Thyroid gland (tissue), 4 donors: ENCODE data around the gene VPS26B. TPM values are rescaled to one million over a fixed set of nuclear protein-coding genes. Genes with fewer than 3 reads are reported as not detected.
"Not testable (repeated sequence)": the region's sequence is repeated elsewhere in the genome, so short reads cannot be mapped to it uniquely, and the experiment has no call there.

Experiments
- DNase-seq, 2 donors: peaks; one replicate each; pipeline ENCODE4 v3.0.0-alpha.2; 2019
- H3K27ac ChIP-seq, 3 donors: fragments of 200-600 bp; sonication (generic); 1 replicate in 2 of 3; 2 replicates in 1 of 3; pipeline ENCODE4 v1.5.1; 2016 to 2019; ENCODE audit warnings: mild to moderate bottlenecking in 1 of 3, moderate library complexity in 1 of 3
- H3K27me3 ChIP-seq: fragments of 200-600 bp; sonication (generic); one replicate; pipeline ENCODE4 v1.5.1; 2019
- H3K36me3 ChIP-seq, 2 donors: fragments of 200-600 bp; sonication (generic); one replicate each; pipeline ENCODE4 v1.5.1; 2016 to 2019
- H3K4me1 ChIP-seq, 2 donors: fragments of 200-600 bp; sonication (generic); one replicate each; pipeline ENCODE4 v1.5.1; 2017 to 2019
- H3K4me3 ChIP-seq, 3 donors: fragments of 200-600 bp; sonication (generic); replicated peaks in 1 of 3; 1 replicate in 2 of 3; 2 replicates in 1 of 3; pipeline ENCODE4 v1.5.1; 2016; ENCODE audit warnings: mild to moderate bottlenecking in 1 of 3
- H3K9me3 ChIP-seq: fragments of 200-600 bp; sonication (generic); one replicate; pipeline ENCODE4 v1.5.1; 2017
- POLR2A ChIP-seq, 2 donors: fragments of 450-650 bp; IDR thresholded peaks; one replicate each; pipeline ENCODE4 v1.6.1; 2017; ENCODE audit warnings: antibody characterized with exemption in 2 of 2, mild to moderate bottlenecking in 2 of 2, moderate library complexity in 1 of 2
- WGBS, 2 donors: methylation state at CpG; one replicate each; pipeline ENCODE4 v1.1.5; 2017; 5-methylcytosine and 5-hydroxymethylcytosine counted together
- intact Hi-C: fragments of 100-400 bp; cut with DNase I; formaldehyde crosslinking; loops from one replicate; pipeline ENCODE4 v1.15.1; 2023
- total RNA-seq, 4 donors: library from RNA; depleted of rRNA; stranded (reverse); fragments of >200 nt; gene quantifications; one replicate each; pipeline ENCODE4 v1.2.3, GENCODE V29; 2016
- TF ChIP-seq, protein P1 (sequence below), 6 experiments: fragments of 200-600 bp in 3 of 6; fragments of 450-650 bp in 3 of 6; sonication (generic) in 3 of 6; IDR thresholded peaks; one replicate each; pipeline ENCODE4 v1.5.1; 2016 to 2019; ENCODE audit warnings: antibody characterized with exemption in 6 of 6, mild to moderate bottlenecking in 2 of 6, inconsistent platforms in 1 of 6, moderate library complexity in 1 of 6

VPS26B gene
- total RNA-seq, 4 donors from 2014 or later: 40.8 to 51.3 (median 44.4) TPM

DNA sequence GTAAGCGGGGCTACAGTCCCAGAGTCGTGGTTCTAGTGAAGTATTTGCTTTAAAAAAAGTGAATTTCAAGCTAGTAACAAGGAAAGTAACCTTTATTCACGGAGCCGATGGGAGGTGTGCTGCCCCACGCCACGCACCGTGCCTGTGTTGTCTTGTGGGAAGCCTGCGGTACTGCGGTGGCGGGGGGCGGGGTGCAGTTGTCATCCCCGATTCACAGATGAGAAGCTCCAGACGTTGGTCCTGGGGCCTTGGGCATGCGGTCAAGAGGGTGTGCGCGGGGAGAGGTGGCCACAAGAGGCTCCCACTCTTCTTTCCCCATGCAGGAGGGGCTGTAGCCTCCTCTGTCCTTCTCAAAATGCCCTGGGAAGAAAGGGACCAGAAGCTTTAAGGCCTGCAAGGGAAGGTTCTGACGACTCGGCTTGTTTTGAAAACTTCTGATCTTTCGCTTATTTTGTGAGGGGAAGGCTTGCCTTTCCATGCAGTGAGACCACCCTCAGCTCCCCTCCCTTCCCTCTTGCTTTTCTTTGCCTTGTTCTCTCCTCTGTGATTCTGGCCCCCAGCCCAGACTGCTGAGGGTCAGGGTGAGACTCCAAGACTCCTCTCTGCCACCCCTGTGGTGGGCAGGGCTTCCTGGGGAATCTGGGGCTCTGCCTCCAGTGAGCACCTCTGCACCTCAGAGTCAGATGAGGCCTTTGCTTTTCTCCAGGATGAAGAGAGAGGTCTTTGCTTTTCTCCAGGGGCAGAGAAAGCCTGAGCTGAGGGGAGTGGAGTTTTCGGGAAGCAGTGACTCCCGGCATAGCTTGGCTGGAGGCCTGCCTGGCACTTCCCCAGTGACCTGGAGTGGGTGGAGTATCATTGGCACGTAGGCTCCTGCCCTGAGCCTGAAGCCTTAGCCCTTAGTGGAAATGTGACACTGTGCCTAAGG is 57.9 kb downstream of the VPS26B start:
- Histone ChIP-seq H3K4me3 (no peak overlapping the region), H3K27me3 (no peaks in the 10 kb centered on the region), H3K9me3 (no peaks in the 10 kb centered on the region), H3K27ac (peak overlapping the region in 1 of 3 donors; percentile 63), H3K4me1 (peaks cover 0 to 12% of the 10 kb centered on the region in 2 donors), H3K36me3 (no peaks in the 10 kb centered on the region)
- TF ChIP-seq, protein P1, sequence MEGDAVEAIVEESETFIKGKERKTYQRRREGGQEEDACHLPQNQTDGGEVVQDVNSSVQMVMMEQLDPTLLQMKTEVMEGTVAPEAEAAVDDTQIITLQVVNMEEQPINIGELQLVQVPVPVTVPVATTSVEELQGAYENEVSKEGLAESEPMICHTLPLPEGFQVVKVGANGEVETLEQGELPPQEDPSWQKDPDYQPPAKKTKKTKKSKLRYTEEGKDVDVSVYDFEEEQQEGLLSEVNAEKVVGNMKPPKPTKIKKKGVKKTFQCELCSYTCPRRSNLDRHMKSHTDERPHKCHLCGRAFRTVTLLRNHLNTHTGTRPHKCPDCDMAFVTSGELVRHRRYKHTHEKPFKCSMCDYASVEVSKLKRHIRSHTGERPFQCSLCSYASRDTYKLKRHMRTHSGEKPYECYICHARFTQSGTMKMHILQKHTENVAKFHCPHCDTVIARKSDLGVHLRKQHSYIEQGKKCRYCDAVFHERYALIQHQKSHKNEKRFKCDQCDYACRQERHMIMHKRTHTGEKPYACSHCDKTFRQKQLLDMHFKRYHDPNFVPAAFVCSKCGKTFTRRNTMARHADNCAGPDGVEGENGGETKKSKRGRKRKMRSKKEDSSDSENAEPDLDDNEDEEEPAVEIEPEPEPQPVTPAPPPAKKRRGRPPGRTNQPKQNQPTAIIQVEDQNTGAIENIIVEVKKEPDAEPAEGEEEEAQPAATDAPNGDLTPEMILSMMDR (IDR thresholded peaks at IDR 0.05): no peak
- TF ChIP-seq POLR2A (IDR thresholded peaks at IDR 0.05): no peak
- DNase-seq: peak; percentile 77 to 82
- WGBS, 2 donors: 78 to 83% methylated on average over 21 to 22 of the region's 22 CpGs
- intact Hi-C loops: no loop called here

DNA sequence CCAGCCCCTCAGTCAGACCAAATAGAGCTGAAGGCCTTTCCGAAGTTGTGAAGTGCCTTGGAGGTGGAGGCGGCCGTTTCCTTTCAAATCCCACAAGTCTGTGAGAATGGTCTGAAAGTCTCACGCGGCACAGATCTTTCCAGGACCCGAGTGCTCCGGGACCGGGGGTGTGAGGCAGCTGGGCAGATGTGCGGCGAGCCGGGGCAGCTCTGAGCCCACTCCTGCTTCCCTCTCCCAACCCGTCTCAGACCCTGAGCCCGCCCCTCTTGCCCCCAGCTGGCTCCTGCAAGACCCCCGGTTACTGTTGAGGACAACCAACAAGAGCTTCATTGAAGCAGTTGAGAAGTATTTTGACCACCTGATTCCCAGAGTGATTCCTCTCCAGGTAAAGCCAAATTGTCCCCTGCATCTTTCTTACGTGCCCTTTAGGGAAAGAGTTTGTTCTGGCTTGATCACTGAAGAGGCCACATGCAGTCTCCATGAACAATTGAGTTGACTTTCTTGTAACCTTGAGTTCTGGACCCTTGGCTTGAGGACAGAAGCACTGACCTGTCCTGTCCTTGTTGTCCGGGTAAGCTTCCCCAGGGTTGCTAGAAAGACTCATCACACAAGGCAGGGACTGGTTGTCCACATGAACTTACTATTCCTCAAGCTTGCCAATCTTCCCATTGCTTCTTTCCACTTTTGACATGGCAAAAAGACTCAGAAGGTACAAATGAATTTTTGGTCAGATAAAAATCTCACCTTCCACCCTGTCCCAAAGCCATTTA is 59.2 kb downstream of the VPS26B start:
- H3K4me1 ChIP-seq: peaks cover 0 to 11% of the 10 kb centered on the region in 2 donors
- intact Hi-C loops: no loop called here
- H3K27ac ChIP-seq: no peak overlapping the region
- WGBS, 2 donors: 72 to 80% methylated on average over 14 to 15 of the region's 16 CpGs
- no peaks in the 10 kb centered on the region for H3K36me3 ChIP-seq
- TF ChIP-seq, protein P1 (IDR thresholded peaks at IDR 0.05): no peak
- TF ChIP-seq POLR2A (IDR thresholded peaks at IDR 0.05): no peak
- no peaks in the 10 kb centered on the region for H3K9me3 ChIP-seq
- H3K27me3 ChIP-seq: no peaks in the 10 kb centered on the region
- DNase-seq: no peak
- H3K4me3 ChIP-seq: no peak overlapping the region

DNA sequence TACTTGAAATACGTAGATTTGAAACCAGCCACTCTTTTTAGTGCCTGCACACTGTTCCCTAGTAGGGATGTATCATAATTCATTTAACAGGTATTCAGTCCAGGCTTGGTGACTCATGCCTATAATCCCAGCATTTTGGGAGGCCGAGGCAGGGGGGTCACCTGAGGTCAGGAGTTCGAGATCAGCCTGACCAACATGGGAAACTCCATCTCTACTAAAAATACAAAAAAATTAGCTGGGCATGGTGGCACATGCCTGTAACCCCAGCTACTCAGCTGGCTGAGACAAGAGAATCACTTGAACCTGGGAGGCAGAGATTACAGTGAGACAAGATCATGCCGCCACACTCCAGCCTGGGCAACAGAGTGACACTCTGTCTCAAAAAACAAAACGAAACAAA is 59.9 kb downstream of the VPS26B start:
- H3K27me3 ChIP-seq, H3K9me3 ChIP-seq, H3K4me3 ChIP-seq, DNase-seq, intact Hi-C loops, H3K27ac ChIP-seq, H3K36me3 ChIP-seq: not testable (repeated sequence)
- peaks cover 0 to 11% of the 10 kb centered on the region in 2 donors for H3K4me1 ChIP-seq
- WGBS, 2 donors: 92 to 93% methylated on average over 5 of the region's 5 CpGs

DNA sequence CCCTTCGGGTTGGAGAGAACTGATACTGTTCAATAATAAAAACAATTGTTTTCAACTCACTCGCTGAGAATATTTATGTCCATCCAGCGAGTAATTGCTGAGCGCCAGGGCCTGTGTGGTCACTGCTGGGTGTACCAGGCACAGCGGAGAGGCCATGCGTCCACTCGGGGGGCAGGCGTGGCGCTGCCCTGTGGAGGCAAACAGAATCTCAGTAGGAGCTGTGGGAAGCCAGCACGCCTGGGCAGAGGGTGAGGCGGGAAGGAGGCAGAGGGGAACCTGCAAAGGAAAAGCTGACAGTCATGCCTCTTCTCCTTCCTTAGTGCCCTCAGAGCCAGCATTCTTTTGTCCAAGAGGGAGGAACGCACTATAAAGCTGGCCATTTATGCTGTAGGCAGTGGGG is 63.1 kb downstream of the VPS26B start:
- 90 to 94% methylated on average over 12 of the region's 12 CpGs for WGBS, 2 donors
- no peak for DNase-seq
- Histone ChIP-seq H3K4me1 (peaks cover 0 to 6% of the 10 kb centered on the region in 2 donors), H3K36me3 (no peaks in the 10 kb centered on the region), H3K9me3 (no peaks in the 10 kb centered on the region), H3K27me3 (no peaks in the 10 kb centered on the region), H3K4me3 (no peak overlapping the region), H3K27ac (no peak overlapping the region)
- intact Hi-C loops: no loop called here
- TF ChIP-seq, protein P1 (IDR thresholded peaks at IDR 0.05): no peak
- no peak for TF ChIP-seq POLR2A (IDR thresholded peaks at IDR 0.05)

DNA sequence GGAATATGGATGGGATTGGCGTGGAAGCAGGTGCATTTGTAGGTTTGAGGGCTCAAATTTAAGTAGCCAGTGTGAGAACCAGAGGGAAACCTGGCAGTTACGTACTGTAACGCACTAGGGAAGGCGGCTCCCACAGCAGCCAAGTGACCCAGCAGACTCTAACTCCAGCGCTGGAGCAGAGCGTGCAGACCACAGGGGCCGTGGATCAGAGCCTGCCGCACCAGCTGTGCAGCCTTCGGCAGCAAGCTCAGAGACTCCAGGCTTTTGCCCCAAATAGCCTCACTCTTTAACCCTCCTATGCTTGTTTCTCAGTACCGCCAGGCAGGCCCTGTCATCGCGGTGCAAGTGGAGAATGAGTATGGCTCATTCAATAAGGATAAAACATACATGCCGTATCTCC is 64.0 kb downstream of the VPS26B start:
- no peaks in the 10 kb centered on the region for H3K9me3 ChIP-seq
- no peak overlapping the region for H3K4me3 ChIP-seq
- H3K36me3 ChIP-seq: no peaks in the 10 kb centered on the region
- no peak for TF ChIP-seq POLR2A (IDR thresholded peaks at IDR 0.05)
- TF ChIP-seq, protein P1 (IDR thresholded peaks at IDR 0.05): no peak
- WGBS, 2 donors: 93 to 95% methylated on average over 12 to 13 of the region's 13 CpGs
- no peaks in the 10 kb centered on the region for H3K27me3 ChIP-seq
- H3K27ac ChIP-seq: no peak overlapping the region
- intact Hi-C loops: no loop called here
- H3K4me1 ChIP-seq: no peaks in the 10 kb centered on the region
- DNase-seq: no peak
